ENCODE results near the gene IPO5. TPM values are rescaled to one million over a fixed set of nuclear protein-coding genes. Genes with fewer than 3 reads are reported as not detected.

IPO5 gene
- total RNA-seq, 2 experiments from 2014 or later: 62.2 to 73.3 TPM

- Mint-ChIP-seq H3K9me3 (no peaks in the 10 kb centered on the region), H3K27ac (no peak overlapping the region), H3K4me3 (no peak overlapping the region), H3K27me3 (peaks cover 42% of the 10 kb centered on the region), H3K36me3 (ENCODE audit: low read depth) (no peaks in the 10 kb centered on the region), H3K4me1 (ENCODE audit: low read depth) (no peaks in the 10 kb centered on the region)
- Histone ChIP-seq H3K4me1 (ENCODE audit: insufficient read depth, low read length) (no peaks in the 10 kb centered on the region), H3K9me3 (ENCODE audit: control insufficient read depth in 1 of 2, insufficient read depth in 1 of 2, low read length in 2 of 2) (no peaks in the 10 kb centered on the region), H3K27ac (ENCODE audit: low read depth in 1 of 2, low read length in 2 of 2) (no peak overlapping the region), H3K27me3 (ENCODE audit: control insufficient read depth in 1 of 2, insufficient read depth in 2 of 2, low read length in 2 of 2) (peaks cover 0 to 3% of the 10 kb centered on the region in 2 experiments), H3K4me3 (ENCODE audit: low read length) (no peak overlapping the region), H3K36me3 (ENCODE audit: insufficient read depth, low read length) (no peaks in the 10 kb centered on the region)
- intact Hi-C loops (cut with DNase I, micrococcal nuclease): no loop called here
- DNase-seq: no peak
- ChIA-PET CTCF (no interaction called here), POLR2A (no interaction called here)
- no peak for TF ChIP-seq CTCF (IDR thresholded peaks at IDR 0.05)
- no peak for ATAC-seq (ENCODE audit: poor library complexity)
These were observed 21.4 kb upstream of the IPO5 start for GRCh38 chr13:97932036-97932435.

GRCh38 chr13:97932647-97933046 lies 20.8 kb upstream of the IPO5 start:
- H3K9me3 ChIP-seq (ENCODE audit: control insufficient read depth in 1 of 2, insufficient read depth in 1 of 2, low read length in 2 of 2): no peaks in the 10 kb centered on the region
- H3K9me3 Mint-ChIP-seq: no peaks in the 10 kb centered on the region
- peaks cover 0 to 3% of the 10 kb centered on the region in 2 experiments for H3K27me3 ChIP-seq (ENCODE audit: control insufficient read depth in 1 of 2, insufficient read depth in 2 of 2, low read length in 2 of 2)
- H3K36me3 ChIP-seq (ENCODE audit: insufficient read depth, low read length): no peaks in the 10 kb centered on the region
- ATAC-seq (ENCODE audit: poor library complexity) (no peak), DNase-seq (no peak)
- ChIA-PET CTCF (no interaction called here), POLR2A (no interaction called here)
- no peak overlapping the region for H3K4me3 ChIP-seq (ENCODE audit: low read length)
- H3K4me1 ChIP-seq (ENCODE audit: insufficient read depth, low read length): no peaks in the 10 kb centered on the region
- no peak overlapping the region for H3K27ac Mint-ChIP-seq
- no peak overlapping the region for H3K4me3 Mint-ChIP-seq
- intact Hi-C loops (cut with DNase I, micrococcal nuclease): no loop called here
- H3K27me3 Mint-ChIP-seq: peaks cover 45% of the 10 kb centered on the region
- H3K36me3 Mint-ChIP-seq (ENCODE audit: low read depth): no peaks in the 10 kb centered on the region
- H3K4me1 Mint-ChIP-seq (ENCODE audit: low read depth): no peaks in the 10 kb centered on the region
- H3K27ac ChIP-seq (ENCODE audit: low read depth in 1 of 2, low read length in 2 of 2): no peak overlapping the region
- TF ChIP-seq CTCF (IDR thresholded peaks at IDR 0.05): no peak

- Histone ChIP-seq H3K27me3 (ENCODE audit: control insufficient read depth in 1 of 2, insufficient read depth in 2 of 2, low read length in 2 of 2) (peaks cover 0 to 3% of the 10 kb centered on the region in 2 experiments), H3K27ac (ENCODE audit: low read depth in 1 of 2, low read length in 2 of 2) (no peak overlapping the region), H3K36me3 (ENCODE audit: insufficient read depth, low read length) (no peaks in the 10 kb centered on the region), H3K4me3 (ENCODE audit: low read length) (no peak overlapping the region), H3K9me3 (ENCODE audit: control insufficient read depth in 1 of 2, insufficient read depth in 1 of 2, low read length in 2 of 2) (no peaks in the 10 kb centered on the region), H3K4me1 (ENCODE audit: insufficient read depth, low read length) (no peaks in the 10 kb centered on the region)
- no peak overlapping the region for H3K4me3 Mint-ChIP-seq
- ChIA-PET CTCF (no interaction called here), POLR2A (no interaction called here)
- H3K36me3 Mint-ChIP-seq (ENCODE audit: low read depth): no peaks in the 10 kb centered on the region
- no peaks in the 10 kb centered on the region for H3K4me1 Mint-ChIP-seq (ENCODE audit: low read depth)
- peaks cover 56% of the 10 kb centered on the region for H3K27me3 Mint-ChIP-seq
- H3K9me3 Mint-ChIP-seq: no peaks in the 10 kb centered on the region
- no peak for ATAC-seq (ENCODE audit: poor library complexity)
- intact Hi-C loops (cut with DNase I, micrococcal nuclease): no loop called here
- H3K27ac Mint-ChIP-seq: no peak overlapping the region
- TF ChIP-seq CTCF (IDR thresholded peaks at IDR 0.05): no peak
- DNase-seq: no peak
These were observed 19.7 kb upstream of the IPO5 start for GRCh38 chr13:97933776-97934175.
